A549 (cell line): Measurements from ENCODE around the gene TUBA4B. TPM values are rescaled to one million over a fixed set of nuclear protein-coding genes. Genes with fewer than 3 reads are reported as not detected.

Source experiments
- ATAC-seq, 2 experiments: fragments of 200-7000 bp in 1 of 2; fragments of >200 bp in 1 of 2; cut with Nextera tagmentation in 1 of 2; cut with Tn5 transposase in 1 of 2; 3 replicates each; pipeline versions ENCODE4 v1.8.0 to v1.9.1; 2018 to 2020; ENCODE audit warnings: mild to moderate bottlenecking in 1 of 2, moderate library complexity in 1 of 2
- CTCF ChIA-PET: fragments of 300-600 bp; sonication (Branson Sonifier 250); formaldehyde crosslinking; extraction: SDS; loops from one replicate; lab custom pipeline; 2021; ENCODE audit warnings: antibody characterized with exemption, inconsistent platforms; lab: Yijun Ruan, JAX
- POLR2A ChIA-PET: fragments of 350-600 bp; formaldehyde crosslinking; extraction: SDS; loops from one replicate; lab custom pipeline; 2021; ENCODE audit warnings: antibody characterized with exemption, inconsistent platforms; lab: Yijun Ruan, JAX
- DNase-seq, 2 experiments: peaks; one replicate each; pipeline versions ENCODE4 v3.0.0 to v3.0.0-alpha.2; 2011 to 2016; ENCODE audit warnings: low read depth in 1 of 2, low spot score in 1 of 2
- FAIRE-seq: peaks from 2 replicates; lab custom pipeline; 2011; peaks lifted over from hg19 to GRCh38; lab: Jason Lieb, UNC
- H3K27ac ChIP-seq, 2 experiments: fragments of >200 bp; sonication (Bioruptor Twin); formaldehyde crosslinking; 3 replicates each; pipeline ENCODE4 v1.5.1; 2016 to 2017
- H3K4me1 ChIP-seq: fragments of >200 bp; sonication (Bioruptor Twin); formaldehyde crosslinking; 3 replicates; pipeline ENCODE4 v1.6.1; 2016
- H3K4me2 ChIP-seq: fragments of >200 bp; sonication (Bioruptor Twin); formaldehyde crosslinking; 3 replicates; pipeline ENCODE4 v1.6.1; 2016
- H3K4me3 ChIP-seq: fragments of >200 bp; sonication (Bioruptor Twin); formaldehyde crosslinking; 3 replicates; pipeline ENCODE4 v1.5.1; 2016
- H3K9me3 ChIP-seq: fragments of >200 bp; sonication (Bioruptor Twin); formaldehyde crosslinking; 3 replicates; pipeline ENCODE4 v1.6.1; 2016
- BCL3 ChIP-seq: fragments of >200 bp; sonication (Bioruptor Twin); formaldehyde crosslinking; IDR thresholded peaks from 3 replicates; pipeline ENCODE4 v1.6.1; 2016
- CBX2 ChIP-seq: fragments of 200-600 bp; sonication (generic); IDR thresholded peaks from 2 replicates; pipeline ENCODE4 v1.6.1; 2016; ENCODE audit warnings: low read depth, mild to moderate bottlenecking, borderline replicate concordance
- CBX8 ChIP-seq: fragments of 200-600 bp; sonication (generic); IDR thresholded peaks from 2 replicates; pipeline ENCODE4 v1.6.1; 2016
- CHD4 ChIP-seq: fragments of 200-600 bp; sonication (generic); IDR thresholded peaks from 2 replicates; pipeline ENCODE4 v1.6.1; 2016; ENCODE audit warnings: antibody characterized with exemption, mild to moderate bottlenecking, borderline replicate concordance
- CTCF ChIP-seq: fragments of >200 bp; sonication (Bioruptor Twin); formaldehyde crosslinking; IDR thresholded peaks from 3 replicates; pipeline ENCODE4 v1.5.1; 2016
- E2F6 ChIP-seq: IDR thresholded peaks from 2 replicates; pipeline ENCODE4 v1.6.1; 2012; ENCODE audit warnings: low read depth, borderline replicate concordance
- FOSB ChIP-seq: fragments of 250-450 bp; sonication (Bioruptor Pico); IDR thresholded peaks from 2 replicates; pipeline ENCODE4 v1.5.0; 2020; ENCODE audit warnings: mild to moderate bottlenecking, moderate library complexity
- FOSL2 ChIP-seq, 2 experiments: fragments of 450-650 bp in 1 of 2; fragments of >200 bp in 1 of 2; sonication (Bioruptor Twin) in 1 of 2; formaldehyde crosslinking; IDR thresholded peaks; 2 replicates each; pipeline versions ENCODE4 v1.5.0 to v1.6.1; 2016 to 2020; ENCODE audit warnings: mild to moderate bottlenecking in 1 of 2, moderate library complexity in 1 of 2
- GATA3 ChIP-seq: IDR thresholded peaks from 2 replicates; pipeline ENCODE4 v1.6.1; 2012; ENCODE audit warnings: borderline replicate concordance
- HDAC2 ChIP-seq: fragments of 200-600 bp; sonication (generic); IDR thresholded peaks from 2 replicates; pipeline ENCODE4 v1.6.1; 2016
- HMGXB4 ChIP-seq: fragments of 250-450 bp; sonication (Bioruptor Pico); IDR thresholded peaks from 2 replicates; pipeline ENCODE4 v1.5.0; 2021; ENCODE audit warnings: mild to moderate bottlenecking, moderate library complexity, borderline replicate concordance
- HOXB13 ChIP-seq: fragments of 250-450 bp; sonication (Bioruptor Pico); IDR thresholded peaks from 2 replicates; pipeline ENCODE4 v1.5.0; 2020; ENCODE audit warnings: low read depth, mild to moderate bottlenecking, moderate library complexity
- HOXB5 ChIP-seq: fragments of 250-450 bp; sonication (Bioruptor Pico); IDR thresholded peaks from 2 replicates; pipeline ENCODE4 v1.5.0; 2020; ENCODE audit warnings: mild to moderate bottlenecking, moderate library complexity
- MAFK ChIP-seq: fragments of 450-650 bp; IDR thresholded peaks from 2 replicates; pipeline ENCODE4 v1.6.1; 2014; ENCODE audit not compliant: partially characterized antibody
- MAX ChIP-seq: IDR thresholded peaks from 2 replicates; pipeline ENCODE4 v1.6.1; 2012
- MYC ChIP-seq: IDR thresholded peaks from 2 replicates; pipeline ENCODE4 v1.6.1; 2012; ENCODE audit warnings: mild to moderate bottlenecking, inconsistent platforms, low read length, improper control_type of control experiment, borderline replicate concordance
- NPAS2 ChIP-seq: fragments of 250-450 bp; sonication (Bioruptor Pico); IDR thresholded peaks from 2 replicates; pipeline ENCODE4 v1.8.0; 2022; ENCODE audit warnings: mild to moderate bottlenecking, moderate library complexity, borderline replicate concordance
- POLR2A ChIP-seq: IDR thresholded peaks from 2 replicates; pipeline ENCODE4 v1.6.1; 2012; ENCODE audit warnings: mild to moderate bottlenecking, low read length
- POLR2AphosphoS2 ChIP-seq: conservative IDR thresholded peaks from 2 replicates; pipeline ENCODE4 v1.6.1; 2012; ENCODE audit warnings: low read length, improper control_type of control experiment, inconsistent platforms
- RARB ChIP-seq: fragments of 250-450 bp; sonication (Bioruptor Pico); IDR thresholded peaks from 2 replicates; pipeline ENCODE4 v1.8.0; 2021; ENCODE audit warnings: mild to moderate bottlenecking, moderate library complexity
- RCOR1 ChIP-seq: fragments of 150-350 bp; IDR thresholded peaks from 2 replicates; pipeline ENCODE4 v1.6.1; 2014; ENCODE audit warnings: antibody characterized with exemption, low read length, low read depth
- REST ChIP-seq: fragments of 200-600 bp; sonication (generic); IDR thresholded peaks from 2 replicates; pipeline ENCODE4 v1.6.1; 2016; ENCODE audit warnings: antibody characterized with exemption, mild to moderate bottlenecking, moderate library complexity
- RNF2 ChIP-seq: fragments of 200-600 bp; sonication (generic); IDR thresholded peaks from 2 replicates; pipeline ENCODE4 v1.6.1; 2016; ENCODE audit warnings: low read depth, mild to moderate bottlenecking, antibody characterized with exemption, moderate library complexity, borderline replicate concordance
- SMC3 ChIP-seq: fragments of >200 bp; sonication (Bioruptor Twin); formaldehyde crosslinking; IDR thresholded peaks from 3 replicates; pipeline ENCODE4 v1.6.1; 2018; ENCODE audit warnings: inconsistent platforms
- TFCP2L1 ChIP-seq: fragments of 250-450 bp; sonication (Bioruptor Pico); IDR thresholded peaks from 2 replicates; pipeline ENCODE4 v1.5.0; 2021; ENCODE audit warnings: mild to moderate bottlenecking
- USF2 ChIP-seq: fragments of 450-650 bp; IDR thresholded peaks from 2 replicates; pipeline ENCODE4 v1.6.1; 2014; ENCODE audit warnings: antibody characterized with exemption
- ZNF302 ChIP-seq: fragments of 250-450 bp; sonication (Bioruptor Pico); IDR thresholded peaks from 2 replicates; pipeline ENCODE4 v1.9.0; 2021; ENCODE audit warnings: inconsistent platforms, mild to moderate bottlenecking, moderate library complexity
- ZSCAN20 ChIP-seq: fragments of 250-450 bp; sonication (Bioruptor Pico); IDR thresholded peaks from 2 replicates; pipeline ENCODE4 v1.8.0; 2022; ENCODE audit warnings: mild to moderate bottlenecking, moderate library complexity
- WGBS: methylation state at CpG from one replicate; pipeline ENCODE4 v1.1.6; 2017; ENCODE audit errors: missing lambda C conversion rate; 5-methylcytosine and 5-hydroxymethylcytosine counted together
- polyA plus RNA-seq, 4 experiments: library from polyadenylated mRNA; depleted of rRNA in 3 of 4; stranded (reverse); fragments of >200 nt; fragmentation: RNase III in 1 of 4; extraction: RNeasy Plus Mini Kit Qiagen cat#74134 plus additional on column Dnase treatment in 1 of 4; gene quantifications; 2 replicates in 3 of 4; 3 replicates in 1 of 4; pipeline ENCODE4 v1.2.3, GENCODE V29; 2011 to 2017

TUBA4B gene
- polyA plus RNA-seq, 2 of the 4 experiments (the other 2 are of a cell fraction), result 0.71 to 0.94 TPM

- ChIA-PET CTCF (interaction anchor here (0.6 to 16.2 kb wide), 39 partner anchors 8 to 312 kb away, joined by 3 to 540 read pairs (median 5); partner anchors contain the start of genes ABCB6, ANKZF1, ATG9A and CNPPD1), POLR2A (interaction anchor here (0.9 to 3.0 kb wide), 12 partner anchors 15 to 101 kb away, joined by 3 to 51 read pairs (median 7); partner anchors contain the start of genes ABCB6, ANKZF1, ATG9A and CNPPD1)
- H3K4me2 ChIP-seq, result peak overlapping the region; percentile 95
- no peaks in the 10 kb centered on the region for H3K9me3 ChIP-seq
- DNase-seq, result peak; percentile 72 to 83
- ATAC-seq, result peak; percentile 9 to 37; a peak in 4 of 6 replicates
- peak overlapping the region; percentile 96 to 99 for H3K27ac ChIP-seq
- peaks cover 67% of the 10 kb centered on the region for H3K4me1 ChIP-seq
- 35% methylated on average over 25 of the region's 25 CpGs for WGBS
- peak overlapping the region; percentile 66; the same call in 2 of the 3 replicates for H3K4me3 ChIP-seq
- FAIRE-seq, result no peak
- TF ChIP-seq MAFK, result no peak
- TF ChIP-seq E2F6, result no peak
- no peak for TF ChIP-seq HDAC2
- no peak for TF ChIP-seq ZNF302 (CRISPR knock-in tag)
- TF ChIP-seq NPAS2, result no peak
- TF ChIP-seq GATA3, result no peak
- no peak for TF ChIP-seq BCL3
- TF ChIP-seq CBX8, result no peak
- no peak for TF ChIP-seq FOSB (CRISPR knock-in tag)
- no peak for TF ChIP-seq HMGXB4 (CRISPR knock-in tag)
- peak; percentile 86 for TF ChIP-seq CTCF
- TF ChIP-seq FOSL2 (IDR thresholded peaks at IDR 0.05), result no peak
- 0 out of 2 replicates have a peak, but pooled peaks have one; percentile 7 for TF ChIP-seq FOSL2 (CRISPR knock-in tag; IDR thresholded peaks at IDR 0.05)
- TF ChIP-seq CHD4, result no peak
- TF ChIP-seq SMC3, result peak; percentile 66
- no peak for TF ChIP-seq MYC
- TF ChIP-seq TFCP2L1, result no peak
- no peak for TF ChIP-seq RARB
- TF ChIP-seq USF2, result no peak
- no peak for TF ChIP-seq HOXB13 (CRISPR knock-in tag)
- TF ChIP-seq RNF2, result no peak
- TF ChIP-seq CBX2, result no peak
- peak; percentile 12; the same call in 1 of the 2 replicates for TF ChIP-seq HOXB5
- TF ChIP-seq RCOR1, result no peak
- no peak for TF ChIP-seq POLR2AphosphoS2
- TF ChIP-seq POLR2A, result no peak
- TF ChIP-seq REST, result no peak
- no peak for TF ChIP-seq ZSCAN20 (CRISPR knock-in tag)
- peak; percentile 30; the same call in 1 of the 2 replicates for TF ChIP-seq MAX
These were observed 24.9 kb downstream of the TUBA4B start for GRCh38 chr2:219277703-219278654.
